ENCODE data around the gene ITM2B.

Gene ITM2B

DNA sequence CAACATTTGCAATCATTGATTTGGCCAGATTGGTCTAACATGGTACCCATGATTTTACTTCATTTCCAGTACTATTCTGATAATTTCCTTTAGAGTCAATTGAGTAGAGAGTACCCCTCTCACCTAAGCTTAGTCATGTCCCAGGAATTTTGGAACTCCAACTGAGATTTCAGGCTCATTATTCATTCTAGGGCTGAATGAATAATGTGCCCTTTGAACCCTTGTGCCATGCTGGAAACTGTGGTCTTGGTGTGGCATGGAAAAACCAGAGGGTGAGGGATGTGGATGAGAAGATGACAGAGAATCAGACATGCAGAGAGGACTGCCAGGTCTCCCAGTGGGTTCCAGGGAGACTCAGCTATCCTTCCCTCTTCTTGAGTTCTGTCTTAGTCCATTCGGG lies 30.2 kb downstream of the ITM2B start:
- Histone ChIP-seq H3K27ac (ENCODE audit: low read depth, low read length) (no peak overlapping the region), H3K79me2 (ENCODE audit: control insufficient read depth, low read length) (no peaks in the 10 kb centered on the region), H3K9me2 (replicated peaks; ENCODE audit: control insufficient read depth, low read length) (no peaks in the 10 kb centered on the region), H3K27me3 (ENCODE audit: control insufficient read depth, low read length) (no peaks in the 10 kb centered on the region), H3K4me2 (ENCODE audit: low read length) (peak overlapping the region; percentile 68), H3F3A (ENCODE audit: control insufficient read depth, insufficient read depth) (peaks cover 4% of the 10 kb centered on the region; the same call in 1 of the 2 replicates), H4K20me1 (ENCODE audit: control insufficient read depth, insufficient read depth, low read depth, low read length) (no peaks in the 10 kb centered on the region), H3K4me3 (ENCODE audit: low read length) (peak overlapping the region; percentile 47; the same call in 1 of the 2 replicates), H3K4me1 (ENCODE audit: control insufficient read depth, low read length) (peaks cover 40% of the 10 kb centered on the region), H3K9me3 (ENCODE audit: control insufficient read depth, insufficient read depth, low read length) (no peaks in the 10 kb centered on the region), H3K36me3 (ENCODE audit: control insufficient read depth, low read length) (peaks cover 40% of the 10 kb centered on the region)
- no peak for TF ChIP-seq EZH2phosphoT487 (IDR thresholded peaks at IDR 0.05; ENCODE audit: borderline replicate concordance, low read length)
- TF ChIP-seq, protein P1, sequence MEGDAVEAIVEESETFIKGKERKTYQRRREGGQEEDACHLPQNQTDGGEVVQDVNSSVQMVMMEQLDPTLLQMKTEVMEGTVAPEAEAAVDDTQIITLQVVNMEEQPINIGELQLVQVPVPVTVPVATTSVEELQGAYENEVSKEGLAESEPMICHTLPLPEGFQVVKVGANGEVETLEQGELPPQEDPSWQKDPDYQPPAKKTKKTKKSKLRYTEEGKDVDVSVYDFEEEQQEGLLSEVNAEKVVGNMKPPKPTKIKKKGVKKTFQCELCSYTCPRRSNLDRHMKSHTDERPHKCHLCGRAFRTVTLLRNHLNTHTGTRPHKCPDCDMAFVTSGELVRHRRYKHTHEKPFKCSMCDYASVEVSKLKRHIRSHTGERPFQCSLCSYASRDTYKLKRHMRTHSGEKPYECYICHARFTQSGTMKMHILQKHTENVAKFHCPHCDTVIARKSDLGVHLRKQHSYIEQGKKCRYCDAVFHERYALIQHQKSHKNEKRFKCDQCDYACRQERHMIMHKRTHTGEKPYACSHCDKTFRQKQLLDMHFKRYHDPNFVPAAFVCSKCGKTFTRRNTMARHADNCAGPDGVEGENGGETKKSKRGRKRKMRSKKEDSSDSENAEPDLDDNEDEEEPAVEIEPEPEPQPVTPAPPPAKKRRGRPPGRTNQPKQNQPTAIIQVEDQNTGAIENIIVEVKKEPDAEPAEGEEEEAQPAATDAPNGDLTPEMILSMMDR (IDR thresholded peaks at IDR 0.05; ENCODE audit: low read depth, low read length, poor library complexity, severe bottlenecking), result no peak

DNA sequence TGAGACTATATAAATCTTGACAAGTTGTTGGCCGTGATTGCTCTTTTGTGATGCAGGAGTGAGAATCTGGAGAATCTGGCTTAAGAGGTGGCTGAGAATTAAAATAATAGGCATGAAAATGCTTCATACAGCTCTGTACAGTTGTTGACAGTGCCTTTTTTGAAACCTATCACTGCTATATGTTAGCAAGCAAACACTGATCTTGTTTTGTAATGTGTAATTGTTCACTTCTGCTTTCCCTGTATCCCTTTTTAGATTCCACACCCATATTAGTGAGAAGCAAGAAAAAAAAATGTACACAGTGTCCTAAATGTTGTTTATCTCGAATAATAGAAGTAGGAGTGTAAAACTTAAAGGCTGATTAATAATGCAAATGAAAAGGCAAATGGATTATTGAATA lies 31.1 kb downstream of the ITM2B start:
- peaks cover 40% of the 10 kb centered on the region for H3K4me1 ChIP-seq (ENCODE audit: control insufficient read depth, low read length)
- H3F3A ChIP-seq (ENCODE audit: control insufficient read depth, insufficient read depth), result peaks cover 4% of the 10 kb centered on the region; the same call in 1 of the 2 replicates
- H3K9me3 ChIP-seq (ENCODE audit: control insufficient read depth, insufficient read depth, low read length), result no peaks in the 10 kb centered on the region
- no peaks in the 10 kb centered on the region for H3K27me3 ChIP-seq (ENCODE audit: control insufficient read depth, low read length)
- H3K79me2 ChIP-seq (ENCODE audit: control insufficient read depth, low read length), result no peaks in the 10 kb centered on the region
- no peaks in the 10 kb centered on the region for H3K9me2 ChIP-seq (replicated peaks; ENCODE audit: control insufficient read depth, low read length)
- H3K27ac ChIP-seq (ENCODE audit: low read depth, low read length), result peak overlapping the region; percentile 14; the same call in 1 of the 2 replicates
- H3K36me3 ChIP-seq (ENCODE audit: control insufficient read depth, low read length), result peaks cover 33% of the 10 kb centered on the region
- H3K4me2 ChIP-seq (ENCODE audit: low read length), result peak overlapping the region; percentile 68
- no peak for TF ChIP-seq EZH2phosphoT487 (IDR thresholded peaks at IDR 0.05; ENCODE audit: borderline replicate concordance, low read length)
- TF ChIP-seq, protein P1 (IDR thresholded peaks at IDR 0.05; ENCODE audit: low read depth, low read length, poor library complexity, severe bottlenecking), result no peak
- H4K20me1 ChIP-seq (ENCODE audit: control insufficient read depth, insufficient read depth, low read depth, low read length), result no peaks in the 10 kb centered on the region
- peak overlapping the region; percentile 47 for H3K4me3 ChIP-seq (ENCODE audit: low read length)

DNA sequence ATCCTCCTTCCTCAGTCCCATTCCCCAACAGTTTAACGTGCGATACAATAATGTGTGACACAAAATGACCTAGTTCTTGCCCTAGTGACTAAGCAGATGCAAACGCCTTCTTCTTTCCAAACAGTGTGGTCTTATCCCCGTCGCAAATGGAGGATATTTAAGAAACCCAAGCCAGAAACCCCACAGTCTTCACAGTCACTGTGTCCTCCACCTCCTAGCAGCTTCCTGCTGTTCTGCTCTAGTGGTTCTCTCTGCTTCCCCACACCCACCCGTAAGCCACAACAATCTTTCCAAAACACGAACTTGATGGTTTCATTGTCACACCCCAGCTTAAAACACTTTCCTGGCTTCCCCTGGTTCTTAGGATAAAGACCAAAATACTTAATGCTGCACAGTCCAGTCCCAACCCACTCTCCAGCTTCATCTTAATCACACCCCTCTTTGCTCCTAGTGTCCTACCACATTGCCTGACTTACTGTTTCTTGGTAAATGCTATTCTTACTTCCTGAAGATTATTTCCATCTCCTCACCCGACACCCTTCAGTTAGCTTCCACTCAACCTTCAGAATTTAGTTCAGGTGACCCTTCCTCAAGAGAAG lies 32.3 kb downstream of the ITM2B start:
- Histone ChIP-seq H3K27ac (ENCODE audit: low read depth, low read length) (peak overlapping the region; percentile 41), H3K9me3 (ENCODE audit: control insufficient read depth, insufficient read depth, low read length) (no peaks in the 10 kb centered on the region), H3K4me3 (ENCODE audit: low read length) (peak overlapping the region; percentile 47), H3K4me1 (ENCODE audit: control insufficient read depth, low read length) (peaks cover 40% of the 10 kb centered on the region), H3K4me2 (ENCODE audit: low read length) (peak overlapping the region; percentile 68), H3K27me3 (ENCODE audit: control insufficient read depth, low read length) (no peaks in the 10 kb centered on the region), H3K9me2 (replicated peaks; ENCODE audit: control insufficient read depth, low read length) (no peaks in the 10 kb centered on the region), H4K20me1 (ENCODE audit: control insufficient read depth, insufficient read depth, low read depth, low read length) (no peaks in the 10 kb centered on the region), H3K79me2 (ENCODE audit: control insufficient read depth, low read length) (no peaks in the 10 kb centered on the region), H3F3A (ENCODE audit: control insufficient read depth, insufficient read depth) (peaks cover 4% of the 10 kb centered on the region; the same call in 1 of the 2 replicates), H3K36me3 (ENCODE audit: control insufficient read depth, low read length) (peaks cover 28% of the 10 kb centered on the region)
- no peak for TF ChIP-seq EZH2phosphoT487 (IDR thresholded peaks at IDR 0.05; ENCODE audit: borderline replicate concordance, low read length)
- TF ChIP-seq, protein P1 (IDR thresholded peaks at IDR 0.05; ENCODE audit: low read depth, low read length, poor library complexity, severe bottlenecking), result no peak

Data from DOHH2 (cell line).